ENCODE measurements around the gene H2BK1.

The H2BK1 gene

GRCh38 chr7:151244841-151245346 is 34.6 kb upstream of the H2BK1 start:
- no peak for TF ChIP-seq CTCF (IDR thresholded peaks at IDR 0.05; ENCODE audit: insufficient read depth, missing control alignments)
- no peak for FAIRE-seq
- no peak for DNase-seq (ENCODE audit: insufficient read length, low spot score)

- DNase-seq (ENCODE audit: insufficient read length, low spot score) (peak; percentile 83), FAIRE-seq (no peak)
- TF ChIP-seq CTCF (IDR thresholded peaks at IDR 0.05; ENCODE audit: insufficient read depth, missing control alignments): peak; percentile 72
Observed at GRCh38 chr7:151244196-151244840, 34.0 kb upstream of the H2BK1 start.

GRCh38 chr7:151243408-151244195 is 33.3 kb upstream of the H2BK1 start:
- DNase-seq (ENCODE audit: insufficient read length, low spot score) (no peak), FAIRE-seq (no peak)
- no peak for TF ChIP-seq CTCF (IDR thresholded peaks at IDR 0.05; ENCODE audit: insufficient read depth, missing control alignments)

GRCh38 chr7:151243045-151243349 is 32.7 kb upstream of the H2BK1 start:
- no peak for TF ChIP-seq CTCF (IDR thresholded peaks at IDR 0.05; ENCODE audit: insufficient read depth, missing control alignments)
- FAIRE-seq (no peak), DNase-seq (ENCODE audit: insufficient read length, low spot score) (no peak)

GRCh38 chr7:151242159-151243044 is 32.1 kb upstream of the H2BK1 start:
- no peak for TF ChIP-seq CTCF (IDR thresholded peaks at IDR 0.05; ENCODE audit: insufficient read depth, missing control alignments)
- DNase-seq (ENCODE audit: insufficient read length, low spot score) (no peak), FAIRE-seq (no peak)

- FAIRE-seq: no peak
- no peak for DNase-seq (ENCODE audit: insufficient read length, low spot score)
- TF ChIP-seq CTCF (IDR thresholded peaks at IDR 0.05; ENCODE audit: insufficient read depth, missing control alignments): no peak
Observed at GRCh38 chr7:151241755-151242096, 31.4 kb upstream of the H2BK1 start.
